IPS-18a (cell line): ENCODE data around the gene HSPB7.

Source experiments
- H3K27ac ChIP-seq: one replicate; pipeline ENCODE4 v1.5.1; 2013; ENCODE audit warnings: low read length
- H3K27me3 ChIP-seq: one replicate; pipeline ENCODE4 v1.6.1; 2013; ENCODE audit warnings: mild to moderate bottlenecking, low read length; ENCODE audit not compliant: control insufficient read depth, insufficient read depth
- H3K36me3 ChIP-seq: one replicate; pipeline ENCODE4 v1.6.1; 2013; ENCODE audit warnings: low read depth, low read length; ENCODE audit not compliant: control insufficient read depth
- H3K4me1 ChIP-seq: one replicate; pipeline ENCODE4 v1.6.1; 2013; ENCODE audit warnings: low read depth, low read length; ENCODE audit not compliant: control insufficient read depth
- H3K4me3 ChIP-seq: one replicate; pipeline ENCODE4 v1.5.1; 2013; ENCODE audit warnings: low read length
- H3K9ac ChIP-seq: one replicate; pipeline ENCODE4 v1.6.1; 2013; ENCODE audit warnings: mild to moderate bottlenecking, low read length, moderate library complexity
- H3K9me3 ChIP-seq: one replicate; pipeline ENCODE4 v1.6.1; 2013; ENCODE audit warnings: low read depth, low read length; ENCODE audit not compliant: control insufficient read depth

The HSPB7 gene

DNA sequence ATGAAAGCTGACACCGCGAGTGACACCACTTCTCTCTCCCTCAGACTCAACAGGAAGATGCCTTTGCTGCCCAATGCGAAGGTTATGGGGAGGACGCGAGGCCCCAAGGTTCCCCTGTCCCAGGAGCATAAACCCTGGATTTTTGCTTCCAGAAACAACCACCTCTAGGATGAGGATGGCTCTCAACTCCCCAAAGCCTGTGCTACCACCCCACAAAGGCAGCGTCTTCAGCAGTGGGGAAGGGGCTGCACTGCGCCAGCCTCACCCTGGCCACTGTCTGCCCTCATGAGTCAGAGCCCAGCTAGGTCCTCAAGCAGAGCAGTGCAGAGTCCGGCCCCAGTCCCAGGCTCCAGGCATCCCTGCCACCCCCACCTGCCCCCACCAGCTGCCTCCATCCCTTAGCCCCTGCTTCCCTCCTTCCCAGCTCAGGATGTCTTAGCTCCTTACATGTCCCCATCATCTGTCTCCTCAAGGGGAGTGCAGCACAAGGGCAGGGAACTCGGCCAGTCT is 20.7 kb downstream of the HSPB7 start:
- H3K4me1 ChIP-seq: no peaks in the 10 kb centered on the region
- H3K4me3 ChIP-seq: no peak overlapping the region
- no peak overlapping the region for H3K9ac ChIP-seq
- no peaks in the 10 kb centered on the region for H3K36me3 ChIP-seq
- H3K27me3 ChIP-seq: no peaks in the 10 kb centered on the region
- no peak overlapping the region for H3K27ac ChIP-seq
- no peaks in the 10 kb centered on the region for H3K9me3 ChIP-seq

- Histone ChIP-seq H3K36me3 (no peaks in the 10 kb centered on the region), H3K9me3 (no peaks in the 10 kb centered on the region), H3K27me3 (no peaks in the 10 kb centered on the region), H3K4me1 (no peaks in the 10 kb centered on the region), H3K27ac (no peak overlapping the region), H3K9ac (no peak overlapping the region), H3K4me3 (no peak overlapping the region)
Observed at GRCh38 chr1:15994590-15995351, 23.1 kb downstream of the HSPB7 start.

- no peaks in the 10 kb centered on the region for H3K4me1 ChIP-seq
- no peak overlapping the region for H3K9ac ChIP-seq
- H3K27me3 ChIP-seq: no peaks in the 10 kb centered on the region
- H3K4me3 ChIP-seq: no peak overlapping the region
- H3K9me3 ChIP-seq: no peaks in the 10 kb centered on the region
- H3K27ac ChIP-seq: no peak overlapping the region
- no peaks in the 10 kb centered on the region for H3K36me3 ChIP-seq
Observed at GRCh38 chr1:15994081-15994480, 23.8 kb downstream of the HSPB7 start.

- Histone ChIP-seq H3K27me3 (no peaks in the 10 kb centered on the region), H3K9me3 (no peaks in the 10 kb centered on the region), H3K9ac (no peak overlapping the region), H3K36me3 (no peaks in the 10 kb centered on the region), H3K27ac (no peak overlapping the region), H3K4me1 (no peaks in the 10 kb centered on the region), H3K4me3 (no peak overlapping the region)
Observed at GRCh38 chr1:15993666-15994065, 24.2 kb downstream of the HSPB7 start.

GRCh38 chr1:15992582-15993500 is 25.0 kb downstream of the HSPB7 start:
- no peaks in the 10 kb centered on the region for H3K4me1 ChIP-seq
- H3K4me3 ChIP-seq: no peak overlapping the region
- no peak overlapping the region for H3K9ac ChIP-seq
- no peaks in the 10 kb centered on the region for H3K36me3 ChIP-seq
- H3K27me3 ChIP-seq: no peaks in the 10 kb centered on the region
- H3K9me3 ChIP-seq: no peaks in the 10 kb centered on the region
- no peak overlapping the region for H3K27ac ChIP-seq

GRCh38 chr1:15992187-15992553 is 25.7 kb downstream of the HSPB7 start:
- Histone ChIP-seq H3K36me3 (no peaks in the 10 kb centered on the region), H3K9me3 (no peaks in the 10 kb centered on the region), H3K27me3 (no peaks in the 10 kb centered on the region), H3K4me1 (no peaks in the 10 kb centered on the region), H3K4me3 (no peak overlapping the region), H3K27ac (no peak overlapping the region), H3K9ac (no peak overlapping the region)

- Histone ChIP-seq H3K4me1 (no peaks in the 10 kb centered on the region), H3K27ac (no peak overlapping the region), H3K9ac (no peak overlapping the region), H3K4me3 (no peak overlapping the region), H3K9me3 (no peaks in the 10 kb centered on the region), H3K36me3 (no peaks in the 10 kb centered on the region), H3K27me3 (no peaks in the 10 kb centered on the region)
Observed at GRCh38 chr1:15991427-15992186, 26.2 kb downstream of the HSPB7 start.

- no peaks in the 10 kb centered on the region for H3K36me3 ChIP-seq
- no peaks in the 10 kb centered on the region for H3K4me1 ChIP-seq
- no peak overlapping the region for H3K27ac ChIP-seq
- H3K9ac ChIP-seq: no peak overlapping the region
- no peaks in the 10 kb centered on the region for H3K27me3 ChIP-seq
- no peak overlapping the region for H3K4me3 ChIP-seq
- no peaks in the 10 kb centered on the region for H3K9me3 ChIP-seq
Observed at GRCh38 chr1:15989776-15990175, 28.1 kb downstream of the HSPB7 start.

DNA sequence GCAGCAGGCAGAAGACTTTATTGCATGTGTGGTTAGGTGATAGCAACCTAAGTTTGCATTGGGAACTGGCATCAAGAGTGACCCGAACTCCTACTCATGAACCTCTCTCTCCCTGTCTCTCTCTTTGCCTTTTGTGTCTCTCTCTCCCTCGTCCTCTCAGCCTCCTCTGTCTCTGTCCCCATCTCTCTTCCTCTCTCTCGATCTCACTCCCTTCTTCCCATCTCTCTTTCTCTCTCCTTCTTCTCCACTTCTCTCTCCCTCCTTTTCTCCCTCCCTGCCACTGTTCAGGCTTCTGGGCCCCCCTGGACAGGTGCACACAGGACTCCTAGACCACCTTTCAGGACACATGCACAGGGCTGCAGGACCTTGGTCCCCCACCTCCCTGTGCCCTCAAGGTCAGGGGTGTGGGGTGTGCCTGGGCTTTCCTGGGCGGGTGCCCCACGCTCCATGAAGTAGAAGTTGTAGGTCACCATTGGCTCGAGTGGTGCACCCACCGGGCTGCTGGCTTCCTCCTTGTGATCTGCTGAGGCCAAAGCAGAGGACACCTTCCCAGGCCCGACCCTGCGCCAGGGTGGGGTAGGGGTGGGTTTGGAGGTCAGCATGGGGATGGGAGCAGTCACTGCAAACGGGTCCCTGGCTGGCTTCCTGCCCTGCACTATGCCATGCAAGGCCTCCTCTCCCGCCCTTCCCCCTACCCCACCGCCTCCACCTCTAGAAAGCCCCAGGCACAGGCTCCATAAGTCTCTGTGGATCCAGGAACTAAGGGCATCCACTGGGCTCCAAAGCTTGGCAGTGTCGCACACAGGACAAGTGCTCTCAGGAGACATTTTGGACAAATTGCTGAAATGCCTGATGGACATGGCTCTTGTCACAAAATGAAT is 28.7 kb downstream of the HSPB7 start:
- Histone ChIP-seq H3K9me3 (no peaks in the 10 kb centered on the region), H3K36me3 (no peaks in the 10 kb centered on the region), H3K4me1 (no peaks in the 10 kb centered on the region), H3K27me3 (no peaks in the 10 kb centered on the region), H3K9ac (no peak overlapping the region), H3K27ac (no peak overlapping the region), H3K4me3 (no peak overlapping the region)

GRCh38 chr1:15985611-15986297 is 32.1 kb downstream of the HSPB7 start:
- H3K27ac ChIP-seq: no peak overlapping the region
- no peak overlapping the region for H3K9ac ChIP-seq
- no peaks in the 10 kb centered on the region for H3K9me3 ChIP-seq

More at GRCh38 chr1:15985611-15986297, 32.1 kb downstream of the HSPB7 start:
- Histone ChIP-seq H3K27me3 (no peaks in the 10 kb centered on the region), H3K36me3 (no peaks in the 10 kb centered on the region), H3K4me3 (no peak overlapping the region), H3K4me1 (no peaks in the 10 kb centered on the region)
